SH-SY5Y (cell line): Measurements from ENCODE around the gene ZNF197.

Source experiments
- GATA2 ChIP-seq: IDR thresholded peaks from 2 replicates; pipeline ENCODE4 v1.6.1; 2011; ENCODE audit warnings: mild to moderate bottlenecking, low read depth, low read length
- GATA3 ChIP-seq: IDR thresholded peaks from 2 replicates; pipeline ENCODE4 v1.6.1; 2011; ENCODE audit warnings: low read depth, mild to moderate bottlenecking, low read length, moderate library complexity

The ZNF197 gene

DNA sequence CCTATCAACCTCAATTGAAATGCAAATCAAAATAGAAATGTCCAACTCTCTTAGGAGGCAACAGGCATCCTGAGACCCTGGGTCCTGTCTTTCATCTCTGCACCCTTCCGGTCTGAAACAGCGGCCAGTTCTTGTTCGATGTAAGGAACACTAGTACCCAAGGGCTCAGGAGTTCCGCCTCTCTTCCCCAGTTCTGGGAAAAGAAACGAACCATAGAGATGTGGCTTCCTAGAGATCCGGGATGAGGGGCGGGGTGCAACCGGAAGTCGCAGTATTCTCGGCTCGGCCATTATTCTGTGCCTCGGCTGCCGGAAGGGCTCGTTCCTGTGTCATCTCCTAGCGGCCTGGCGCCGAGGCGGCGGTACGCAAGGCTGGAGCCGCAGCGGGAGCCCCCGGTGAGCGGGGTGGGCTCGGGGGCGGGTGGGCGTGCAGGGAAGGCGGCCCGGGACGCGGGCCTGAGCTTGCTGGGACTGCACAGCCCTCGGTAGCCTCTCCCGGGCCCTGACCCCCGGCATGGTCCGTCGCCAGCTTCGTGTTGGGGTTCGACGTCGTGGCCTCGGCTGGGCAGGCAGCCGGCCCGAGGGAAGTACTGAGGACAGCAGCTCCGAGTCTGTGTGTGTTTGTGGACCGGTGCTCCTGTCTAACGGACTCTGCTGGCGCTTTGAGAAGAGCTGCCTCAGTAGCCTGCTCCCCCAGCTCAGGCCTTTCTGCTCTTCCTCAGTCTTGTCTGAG is at the start of gene ZNF197:
Gene ZNF197 (plus strand): TSS at position 288 of the 732 bp plus-strand sequence. CDS start 4,119 bp downstream, outside the sequence.
- TF ChIP-seq GATA2 (no peak), GATA3 (no peak)

DNA sequence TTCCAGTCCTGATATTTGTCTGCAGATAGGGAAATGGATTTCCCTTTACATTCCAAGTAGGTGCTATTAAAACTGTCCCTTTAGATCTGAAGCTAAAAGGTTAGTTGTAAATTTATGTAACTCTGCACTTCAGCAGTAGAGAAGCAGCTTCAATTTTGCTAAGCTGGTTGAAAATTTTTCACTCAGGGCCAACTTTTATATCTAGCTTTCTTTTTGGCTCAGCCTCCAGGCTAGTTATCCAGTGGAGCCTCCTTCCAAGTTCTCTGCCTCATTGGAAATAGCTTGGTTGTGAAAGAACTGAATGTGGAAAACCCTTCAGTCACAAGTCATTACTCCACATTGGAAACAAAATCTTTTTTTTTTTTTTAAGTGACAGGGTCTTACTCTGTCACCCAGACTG is 48.2 kb upstream of the ZNF197 start:
- TF ChIP-seq GATA2 (no peak), GATA3 (no peak)

DNA sequence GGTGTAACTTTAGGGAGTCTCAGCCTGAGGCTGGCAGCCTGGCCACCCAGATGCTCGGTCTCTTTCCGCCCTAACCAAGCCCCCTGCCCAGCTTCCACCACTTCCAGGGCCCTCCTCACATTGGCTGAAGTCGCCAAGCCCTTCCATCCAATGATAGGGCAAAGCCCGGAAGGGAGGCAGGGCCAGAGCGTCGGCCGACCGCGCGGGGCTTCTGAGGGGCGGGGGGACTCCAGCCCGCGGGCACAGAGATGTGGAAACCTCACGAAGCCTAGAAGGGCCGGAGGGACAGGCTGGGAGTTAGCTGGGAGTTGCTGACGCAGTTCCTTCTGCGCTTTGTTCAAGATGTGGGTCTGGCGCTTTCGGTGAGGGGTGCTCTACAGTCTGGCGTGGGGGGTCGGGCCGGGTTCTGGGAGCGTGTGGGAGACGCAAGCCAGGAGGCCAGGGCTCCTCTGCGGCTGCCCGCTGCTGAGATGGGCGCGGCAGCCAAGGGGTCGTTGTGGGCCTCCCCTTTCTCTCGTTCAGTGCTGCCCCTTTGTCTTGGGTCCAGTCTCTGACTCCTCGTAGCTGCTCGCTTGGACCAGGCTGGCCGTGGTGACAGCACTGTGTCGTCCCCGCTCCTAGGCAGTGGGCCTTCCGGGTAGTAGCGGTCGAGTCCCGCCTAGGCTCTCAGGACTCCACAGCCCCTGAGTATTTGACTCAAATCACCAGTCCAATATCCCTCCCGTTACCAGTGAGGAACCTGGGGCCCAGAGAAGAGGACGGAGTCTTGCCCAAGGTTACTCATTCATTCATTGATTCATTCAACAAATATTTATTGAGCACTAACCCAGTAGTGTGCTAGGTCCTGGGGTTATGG is 40.0 kb upstream of the ZNF197 start, which contains the start of gene ZNF660:
Gene ZNF660 (plus strand): TSS at position 319 of the 856 bp plus-strand sequence. CDS start 9,230 bp downstream, outside the sequence.
- TF ChIP-seq GATA3, result no peak
- no peak for TF ChIP-seq GATA2

DNA sequence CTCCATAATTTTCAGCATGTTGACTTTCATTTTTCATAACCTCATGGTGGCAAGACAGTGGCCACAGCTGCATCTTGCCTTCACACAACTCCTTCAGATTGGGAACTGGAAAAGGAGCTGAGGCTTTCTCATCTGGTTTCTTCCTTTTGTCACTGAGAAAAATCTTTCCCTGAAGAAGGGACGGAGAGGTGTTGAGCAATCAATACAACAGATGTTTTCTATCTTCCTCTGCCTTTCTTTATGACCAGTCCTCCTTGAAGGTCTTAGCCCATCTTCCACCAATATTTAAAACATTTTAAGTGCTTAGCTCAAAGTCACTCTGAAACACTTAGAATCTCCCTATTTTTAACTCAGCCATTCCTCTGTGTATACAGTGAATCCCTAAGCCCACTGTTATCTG is 28.2 kb upstream of the ZNF197 start:
- TF ChIP-seq GATA2 (no peak), GATA3 (no peak)

DNA sequence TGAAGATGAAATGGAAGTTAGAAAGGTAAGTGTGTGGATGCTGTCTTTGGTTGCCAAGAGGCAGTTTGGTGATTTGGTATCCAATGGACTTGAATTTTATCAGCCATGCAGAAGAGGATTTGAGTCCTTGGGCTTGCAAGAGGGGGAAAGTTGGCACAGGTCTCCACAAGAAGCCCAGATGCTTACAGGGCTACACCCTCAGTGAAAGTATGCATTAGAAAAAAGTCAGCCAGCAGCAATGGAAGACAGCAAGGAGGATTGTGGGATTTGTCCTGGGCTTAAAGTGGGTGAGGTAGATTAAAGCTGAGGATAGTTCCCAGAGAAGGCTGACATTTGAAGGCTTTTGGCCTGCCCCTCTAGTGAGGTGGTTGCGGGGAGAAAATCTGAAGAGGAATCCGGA is 23.1 kb upstream of the ZNF197 start:
- TF ChIP-seq GATA3 (no peak), GATA2 (no peak)

DNA sequence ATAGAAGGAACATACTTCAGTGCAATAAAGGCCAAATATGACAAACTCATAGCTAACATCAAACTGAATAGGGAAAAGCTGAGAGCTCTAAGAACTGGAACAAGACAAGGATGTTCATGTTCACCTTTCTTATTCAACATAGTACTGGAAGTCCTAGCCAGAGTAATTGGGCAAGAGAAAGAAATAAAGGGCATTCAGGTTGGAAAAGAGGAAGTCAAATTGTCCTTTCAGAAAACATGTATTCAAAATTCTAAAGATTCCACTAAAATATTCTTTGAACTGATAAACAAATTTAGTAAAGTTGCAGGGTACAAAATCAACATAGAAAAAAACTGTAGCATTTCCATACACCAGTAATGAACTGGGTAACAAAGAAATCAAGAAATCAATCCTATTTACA is 12.2 kb upstream of the ZNF197 start:
- TF ChIP-seq GATA3, result no peak
- no peak for TF ChIP-seq GATA2

DNA sequence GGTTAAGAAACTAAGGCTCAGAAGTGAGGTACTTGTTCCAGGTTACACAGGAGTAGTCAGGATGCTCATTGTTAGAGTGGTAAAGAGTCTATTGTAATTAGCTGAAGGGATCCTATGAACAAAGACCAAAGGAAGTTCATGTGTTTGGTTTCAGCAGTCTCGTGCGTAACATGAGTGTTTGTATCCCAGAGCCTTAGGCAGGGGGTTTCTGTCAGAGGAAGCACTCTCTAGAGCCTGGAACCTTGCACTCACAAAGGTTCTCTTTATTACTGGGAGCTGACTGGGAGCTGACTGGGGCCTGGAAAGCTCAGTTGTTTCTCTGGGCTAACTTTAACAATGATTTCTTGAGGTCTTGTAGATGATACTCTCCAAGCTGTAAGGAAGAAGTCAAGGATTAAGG is 3.9 kb downstream of the ZNF197 start:
- TF ChIP-seq GATA3 (no peak), GATA2 (no peak)

DNA sequence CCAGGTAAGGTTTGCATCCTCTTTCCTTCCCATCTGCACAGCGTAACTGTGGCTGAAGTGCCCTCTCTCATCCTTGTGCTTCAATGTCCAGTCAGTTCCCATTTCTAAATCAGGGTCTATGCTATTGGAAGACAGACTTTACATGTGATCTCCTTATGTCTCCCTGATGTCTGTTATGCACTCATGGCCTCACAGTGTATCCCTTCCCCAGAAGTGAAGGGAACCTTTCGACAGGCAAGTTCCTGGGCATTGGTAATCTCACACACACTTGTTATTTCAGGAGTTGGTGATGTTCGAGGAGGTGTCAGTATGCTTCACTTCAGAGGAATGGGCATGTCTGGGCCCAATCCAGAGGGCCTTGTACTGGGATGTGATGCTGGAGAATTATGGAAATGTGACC is 7.4 kb downstream of the ZNF197 start:
- TF ChIP-seq GATA2 (no peak), GATA3 (no peak)

DNA sequence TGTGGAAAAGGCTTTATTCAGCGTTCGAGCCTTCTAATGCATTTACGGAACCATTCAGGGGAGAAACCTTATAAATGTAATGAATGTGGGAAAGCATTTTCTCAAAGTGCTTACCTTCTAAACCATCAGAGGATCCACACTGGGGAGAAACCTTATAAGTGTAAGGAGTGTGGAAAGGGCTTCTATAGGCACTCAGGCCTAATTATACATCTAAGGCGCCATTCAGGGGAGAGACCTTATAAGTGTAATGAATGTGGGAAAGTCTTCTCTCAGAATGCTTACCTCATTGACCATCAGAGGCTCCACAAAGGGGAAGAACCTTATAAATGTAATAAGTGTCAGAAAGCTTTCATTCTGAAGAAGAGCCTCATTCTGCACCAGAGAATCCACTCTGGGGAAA is 17.5 kb downstream of the ZNF197 start:
- no peak for TF ChIP-seq GATA3
- TF ChIP-seq GATA2, result no peak

DNA sequence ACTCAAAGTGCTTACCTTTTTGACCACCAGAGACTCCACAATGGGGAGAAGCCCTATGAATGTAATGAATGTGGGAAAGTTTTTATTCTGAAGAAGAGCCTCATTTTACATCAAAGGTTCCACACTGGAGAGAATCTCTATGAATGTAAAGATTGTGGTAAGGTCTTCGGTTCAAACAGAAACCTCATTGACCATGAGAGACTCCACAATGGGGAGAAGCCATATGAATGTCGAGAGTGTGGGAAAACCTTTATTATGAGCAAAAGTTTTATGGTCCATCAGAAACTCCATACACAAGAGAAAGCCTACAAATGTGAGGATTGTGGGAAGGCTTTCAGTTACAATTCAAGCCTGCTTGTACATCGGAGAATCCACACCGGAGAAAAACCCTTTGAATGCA is 18.2 kb downstream of the ZNF197 start:
- TF ChIP-seq GATA2 (no peak), GATA3 (no peak)

DNA sequence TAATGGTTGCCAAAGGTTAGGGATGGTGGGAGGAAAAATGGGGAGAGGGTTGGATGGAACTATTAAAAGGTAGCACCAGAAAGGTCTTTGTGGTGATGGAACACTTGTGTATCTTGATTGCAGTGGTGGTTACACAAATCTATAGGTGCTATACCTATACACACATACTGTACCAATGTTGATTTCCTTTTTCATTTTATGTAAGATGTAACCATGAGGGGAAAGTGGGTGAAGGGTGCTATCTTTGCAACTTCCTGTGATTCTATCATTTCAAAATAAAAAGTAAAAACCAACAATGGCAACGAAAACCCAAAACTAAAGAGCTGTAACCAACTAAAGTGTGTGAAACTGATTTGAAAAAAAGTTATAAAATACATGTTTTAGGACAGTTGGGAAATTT is 22.9 kb downstream of the ZNF197 start:
- TF ChIP-seq GATA2, result no peak
- TF ChIP-seq GATA3, result no peak

DNA sequence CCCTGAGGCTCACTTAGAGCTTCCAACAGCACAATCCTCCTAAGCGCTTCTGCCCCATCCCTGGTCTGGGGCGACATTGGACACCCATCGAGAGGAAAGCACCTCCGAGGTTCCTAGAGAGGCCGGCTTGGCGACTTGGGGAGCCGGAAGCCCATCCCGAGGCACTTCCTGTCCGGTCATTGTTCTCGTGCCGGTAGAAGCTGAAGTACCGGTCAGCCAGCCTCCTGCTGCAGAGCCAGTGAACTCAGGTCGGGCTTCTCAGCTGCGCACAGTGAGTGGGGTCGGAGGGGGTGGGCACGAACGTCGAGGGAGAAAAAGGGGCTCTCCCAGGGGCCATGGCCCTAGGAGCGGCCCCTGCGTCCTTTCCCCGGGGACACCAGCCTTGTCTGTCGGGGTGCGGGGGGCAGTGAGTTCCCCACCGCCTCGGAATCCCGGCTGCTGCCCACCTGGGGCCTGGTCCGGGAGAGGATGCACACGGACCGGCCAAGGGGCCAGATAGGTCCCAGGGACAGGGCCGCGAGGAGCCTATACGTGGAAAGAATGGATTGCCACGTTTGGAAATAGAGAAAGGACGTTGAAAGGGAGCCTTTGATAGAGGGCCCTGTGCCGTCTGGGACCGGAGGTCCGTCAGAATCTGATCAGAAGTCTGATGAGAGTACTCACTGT is 23.9 kb downstream of the ZNF197 start, which contains the start of gene ZNF35:
Gene ZNF35 (plus strand): TSS at position 169 of the 666 bp plus-strand sequence. CDS start 2,336 bp downstream, outside the sequence.
- TF ChIP-seq GATA2, result no peak
- no peak for TF ChIP-seq GATA3

DNA sequence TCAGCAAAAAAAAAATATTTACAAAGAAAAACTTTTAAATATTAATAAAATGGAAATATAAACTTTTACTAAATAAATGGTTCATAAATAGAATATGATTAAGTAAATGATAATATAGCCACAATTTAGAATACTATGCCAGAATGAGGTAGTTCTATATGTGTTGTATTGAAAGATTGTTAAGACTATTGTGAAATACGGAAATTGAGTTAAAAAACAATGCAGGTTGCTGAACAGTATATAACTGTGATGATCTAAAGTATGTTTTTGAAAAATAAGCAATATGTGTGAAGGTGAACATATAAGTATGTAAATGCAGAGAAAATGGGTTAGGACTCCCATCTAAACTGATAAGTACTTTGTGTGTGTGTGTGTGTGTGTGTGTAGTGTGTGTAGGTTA is 24.9 kb downstream of the ZNF197 start:
- no peak for TF ChIP-seq GATA2
- no peak for TF ChIP-seq GATA3

DNA sequence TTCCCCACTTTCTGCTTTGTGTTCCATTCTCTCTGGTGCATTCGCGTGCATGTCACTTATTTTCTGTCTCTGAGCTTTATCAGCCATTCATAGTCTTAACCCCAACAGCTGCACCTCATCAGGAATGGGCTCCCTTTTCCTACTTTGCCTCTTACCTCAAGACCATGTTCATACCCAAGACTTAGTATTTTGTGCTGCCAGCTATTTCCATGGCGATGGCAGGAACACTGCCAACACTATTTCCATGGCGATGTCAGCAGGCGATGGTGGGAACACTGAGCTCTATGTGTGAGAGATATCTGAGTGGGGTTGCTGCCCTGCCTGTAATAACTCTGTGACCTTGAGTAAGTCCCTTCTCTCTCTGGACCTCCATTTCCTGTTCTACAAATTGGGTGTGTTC is 29.2 kb downstream of the ZNF197 start:
- TF ChIP-seq GATA3 (no peak), GATA2 (no peak)

DNA sequence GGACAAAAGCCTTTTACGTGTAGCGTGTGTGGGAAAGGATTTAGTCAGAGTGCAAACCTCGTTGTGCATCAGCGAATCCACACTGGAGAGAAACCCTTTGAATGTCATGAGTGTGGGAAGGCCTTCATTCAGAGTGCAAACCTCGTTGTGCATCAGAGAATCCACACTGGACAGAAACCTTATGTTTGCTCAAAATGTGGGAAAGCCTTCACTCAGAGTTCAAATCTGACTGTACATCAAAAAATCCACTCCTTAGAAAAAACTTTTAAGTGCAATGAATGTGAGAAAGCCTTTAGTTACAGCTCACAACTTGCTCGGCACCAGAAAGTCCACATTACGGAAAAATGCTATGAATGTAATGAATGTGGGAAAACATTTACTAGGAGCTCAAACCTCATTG is 34.2 kb downstream of the ZNF197 start:
- TF ChIP-seq GATA3 (no peak), GATA2 (no peak)
